GM21381 (cell line): Measurements from ENCODE around the gene CSPG4.
"Not testable (repeated sequence)": the region's sequence is repeated elsewhere in the genome, so short reads cannot be mapped to it uniquely, and the experiment has no call there.

Source experiments
- ATAC-seq: cut with Tn5 transposase; IDR thresholded peaks from one replicate; pipeline ENCODE4 v1.9.1; 2021; ENCODE audit warnings: mild to moderate bottlenecking, moderate library complexity; ENCODE audit not compliant: unreplicated experiment

CSPG4 gene

DNA sequence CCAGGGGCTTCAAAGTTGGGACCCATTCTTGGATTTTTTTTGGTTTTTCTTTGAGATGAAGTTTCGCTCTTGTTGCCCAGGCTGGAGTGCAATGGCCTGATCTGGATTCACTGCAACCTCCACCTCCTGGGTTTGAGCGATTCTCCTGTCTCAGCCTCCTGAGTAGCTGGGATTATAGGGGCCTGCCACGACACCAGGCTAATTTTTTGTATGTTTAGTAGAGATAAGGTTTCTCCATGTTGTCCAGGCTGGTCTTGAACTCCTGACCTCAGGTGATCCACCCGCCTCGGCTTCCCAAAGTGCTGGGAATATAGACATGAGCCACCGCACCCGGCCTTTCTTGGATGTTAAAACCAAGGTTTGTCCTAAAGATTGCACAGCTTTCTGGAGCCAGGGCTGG is 78.7 kb downstream of the CSPG4 start:
- not testable (repeated sequence) for ATAC-seq

DNA sequence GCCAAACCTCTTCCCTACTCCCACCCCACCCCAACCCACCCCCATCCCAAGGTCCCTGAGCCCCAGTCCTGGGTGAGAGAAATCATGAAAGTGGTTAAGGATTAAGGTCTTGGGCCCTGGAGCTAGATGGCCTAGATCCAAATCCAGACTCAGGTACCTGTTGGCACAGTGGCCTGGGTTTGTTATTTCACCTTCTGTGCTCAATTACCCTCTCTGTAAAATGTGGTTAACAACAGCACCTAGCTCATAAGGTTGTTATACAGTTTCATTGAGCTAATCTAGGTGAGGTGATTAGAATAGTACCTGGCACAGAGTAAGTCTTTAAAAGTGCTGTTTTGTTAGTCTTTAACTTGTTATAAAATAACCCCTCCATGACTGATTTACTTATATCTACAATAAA is 80.7 kb downstream of the CSPG4 start:
- ATAC-seq: no peak

DNA sequence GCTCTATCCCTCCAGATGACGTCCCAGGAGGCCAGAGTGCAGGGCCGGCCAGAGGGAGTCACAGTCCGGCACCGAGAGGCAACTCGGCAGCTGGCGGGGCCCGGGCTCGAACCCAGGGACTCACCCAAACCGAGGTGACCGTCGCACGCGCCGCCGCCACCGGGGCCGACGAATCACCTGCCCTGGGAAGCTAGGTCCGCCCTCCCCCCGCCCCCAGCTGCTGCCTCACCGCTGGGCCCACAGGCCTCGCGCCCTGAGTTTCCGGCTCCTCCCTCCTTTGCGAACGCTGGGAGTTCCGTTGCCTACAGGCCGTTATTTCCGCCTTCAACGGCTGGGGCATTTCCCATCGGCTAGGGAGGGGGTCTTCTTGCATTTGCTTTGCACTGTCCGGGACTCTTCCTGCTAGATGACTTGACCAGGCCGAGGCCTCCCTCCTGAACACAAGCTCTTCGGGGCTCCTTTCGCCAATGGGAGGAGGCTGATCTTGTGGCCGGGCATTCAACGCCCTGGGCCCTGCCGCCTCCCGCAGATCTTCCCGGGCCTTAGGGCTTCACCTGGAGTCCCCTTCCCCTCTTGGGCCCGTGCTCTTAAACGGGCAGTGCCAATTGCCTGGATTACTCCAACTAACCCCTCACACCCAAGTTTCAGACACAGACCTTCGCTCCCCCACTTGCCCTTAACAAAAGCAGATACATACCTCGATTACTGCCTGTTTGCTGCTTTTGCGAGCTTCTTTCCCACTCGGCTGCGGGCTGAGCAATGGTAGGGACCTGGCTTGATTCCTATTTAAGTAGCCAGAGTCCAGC is 86.9 kb downstream of the CSPG4 start, which contains the start of gene SNUPN:
SNUPN (minus strand) TSS at position 184 of the 806 bp plus-strand sequence. CDS start 4,674 bp downstream, outside the sequence.
- peak; percentile 88 for ATAC-seq
